ENCODE data around the gene OR2V2. TPM values are rescaled to one million over a fixed set of nuclear protein-coding genes. Genes with fewer than 3 reads are reported as not detected.
"Not testable (repeated sequence)": the region's sequence is repeated elsewhere in the genome, so short reads cannot be mapped to it uniquely, and the experiment has no call there.

OR2V2 gene
- polyA plus RNA-seq, 1 of the 3 experiments (the other 2 are of a cell fraction) = not detected

DNA sequence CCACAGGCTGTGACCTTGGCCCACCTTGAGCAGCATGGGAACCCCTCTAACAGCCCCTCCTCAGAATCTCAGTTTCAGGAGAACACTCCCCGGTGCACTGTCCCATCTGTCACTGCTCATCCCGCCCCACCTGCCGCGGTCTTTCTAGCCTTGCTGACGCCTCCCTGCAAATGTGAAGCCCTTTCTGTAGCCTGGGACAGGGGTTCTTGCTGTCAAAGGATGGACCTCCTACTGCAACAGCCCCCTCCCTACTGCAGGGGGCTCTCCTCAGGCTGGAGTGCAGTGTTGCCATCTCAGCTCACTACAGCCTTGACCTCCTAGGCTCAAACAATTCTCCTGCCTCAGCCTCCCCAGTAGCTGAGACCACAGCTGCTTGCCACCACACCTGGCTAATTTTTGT is 36.4 kb upstream of the OR2V2 start:
- H3K4me3 ChIP-seq (ENCODE audit: low read depth in 2 of 2, low read length in 1 of 2) = no peak overlapping the region
- H3K9me2 ChIP-seq = no peaks in the 10 kb centered on the region
- TF ChIP-seq RFX5 (IDR thresholded peaks at IDR 0.05; ENCODE audit: low read length) = no peak
- no peak for TF ChIP-seq JUND (IDR thresholded peaks at IDR 0.05)
- TF ChIP-seq FOXJ3 (CRISPR knock-in tag; IDR thresholded peaks at IDR 0.05) = no peak
- TF ChIP-seq POLR2AphosphoS5 (IDR thresholded peaks at IDR 0.05; ENCODE audit: low read depth, low read length) = no peak
- TF ChIP-seq YY1 (IDR thresholded peaks at IDR 0.05; ENCODE audit: low read depth) = no peak
- TF ChIP-seq, protein P1, sequence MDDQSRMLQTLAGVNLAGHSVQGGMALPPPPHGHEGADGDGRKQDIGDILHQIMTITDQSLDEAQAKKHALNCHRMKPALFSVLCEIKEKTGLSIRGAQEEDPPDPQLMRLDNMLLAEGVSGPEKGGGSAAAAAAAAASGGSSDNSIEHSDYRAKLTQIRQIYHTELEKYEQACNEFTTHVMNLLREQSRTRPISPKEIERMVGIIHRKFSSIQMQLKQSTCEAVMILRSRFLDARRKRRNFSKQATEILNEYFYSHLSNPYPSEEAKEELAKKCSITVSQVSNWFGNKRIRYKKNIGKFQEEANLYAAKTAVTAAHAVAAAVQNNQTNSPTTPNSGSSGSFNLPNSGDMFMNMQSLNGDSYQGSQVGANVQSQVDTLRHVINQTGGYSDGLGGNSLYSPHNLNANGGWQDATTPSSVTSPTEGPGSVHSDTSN (IDR thresholded peaks at IDR 0.05) = no peak
- no peak for TF ChIP-seq RCOR1 (IDR thresholded peaks at IDR 0.05; ENCODE audit: low read length)
- TF ChIP-seq RXRA (IDR thresholded peaks at IDR 0.05; ENCODE audit: borderline replicate concordance, low read depth) = no peak
- no peak for TF ChIP-seq NRF1 (IDR thresholded peaks at IDR 0.05; ENCODE audit: low read depth, low read length)
- no peak for TF ChIP-seq GATA2 (CRISPR knock-in tag; IDR thresholded peaks at IDR 0.05)
- TF ChIP-seq EP300 (IDR thresholded peaks at IDR 0.05; ENCODE audit: borderline replicate concordance in 1 of 2, low read depth in 1 of 2, low read length in 1 of 2) = no peak
- ChIA-PET CTCF (no interaction called here), POLR2A (no interaction called here)
- no peak overlapping the region for H3K27ac ChIP-seq (ENCODE audit: low read depth in 2 of 2, low read length in 1 of 2)
- no peak overlapping the region for H3K4me2 ChIP-seq
- no peak for DNase-seq
- H3F3A ChIP-seq (replicated peaks; ENCODE audit: insufficient read depth) = peaks cover 7% of the 10 kb centered on the region
- no peaks in the 10 kb centered on the region for H3K4me1 ChIP-seq (ENCODE audit: control insufficient read depth in 1 of 2, insufficient read depth in 2 of 2, low read depth in 1 of 2, low read length in 1 of 2)
- H3K27me3 ChIP-seq (ENCODE audit: insufficient read depth) = peaks cover 95% of the 10 kb centered on the region
- no peaks in the 10 kb centered on the region for H3K79me2 ChIP-seq (ENCODE audit: insufficient read depth)
- H2AFZ ChIP-seq (ENCODE audit: low read depth) = no peak overlapping the region
- H3K36me3 ChIP-seq (replicated peaks in 1 of 2; ENCODE audit: control insufficient read depth in 1 of 2, insufficient read depth in 2 of 2, low read length in 1 of 2) = no peaks in the 10 kb centered on the region
- H3K9ac ChIP-seq = no peak overlapping the region
- no peaks in the 10 kb centered on the region for H4K20me1 ChIP-seq (ENCODE audit: insufficient read depth)
- 35% methylated on average over 5 of the region's 5 CpGs for WGBS (ENCODE audit: low lambda C conversion rate)
- H3K9me3 ChIP-seq = no peaks in the 10 kb centered on the region

DNA sequence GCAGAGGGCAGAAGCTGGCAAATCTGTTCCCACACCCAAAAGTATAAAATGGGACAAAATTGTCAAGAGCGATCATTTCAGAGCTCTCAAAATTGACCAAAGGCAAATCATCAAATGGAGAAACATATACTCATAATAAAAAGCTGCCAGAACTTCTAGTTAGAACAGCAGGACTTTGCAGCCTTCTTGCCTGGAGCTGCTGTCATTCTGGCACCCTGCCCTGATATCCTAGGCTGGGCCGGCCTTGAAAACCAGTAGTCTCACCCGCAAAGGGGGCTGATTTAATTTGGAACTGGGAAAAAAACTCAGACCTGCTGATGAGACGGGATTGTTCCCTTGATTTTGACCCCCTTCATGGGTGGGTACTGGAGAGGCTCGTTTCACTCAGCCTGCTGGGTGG is 34.9 kb upstream of the OR2V2 start:
- no peak for DNase-seq
- no peak overlapping the region for H3K27ac ChIP-seq (ENCODE audit: low read depth in 2 of 2, low read length in 1 of 2)
- H4K20me1 ChIP-seq (ENCODE audit: insufficient read depth) = no peaks in the 10 kb centered on the region
- H3K4me2 ChIP-seq = no peak overlapping the region
- 7% methylated on average over 5 of the region's 5 CpGs for WGBS (ENCODE audit: low lambda C conversion rate)
- TF ChIP-seq JUND (IDR thresholded peaks at IDR 0.05) (no peak), FOXM1 (IDR thresholded peaks at IDR 0.05; ENCODE audit: low read depth) (no peak), YY1 (IDR thresholded peaks at IDR 0.05; ENCODE audit: low read depth) (no peak), MEF2A (IDR thresholded peaks at IDR 0.05; ENCODE audit: borderline replicate concordance, low read depth) (no peak), ELF1 (IDR thresholded peaks at IDR 0.05) (no peak), CHD2 (IDR thresholded peaks at IDR 0.05; ENCODE audit: low read length, partially characterized antibody) (no peak)
- TF ChIP-seq, protein P2, sequence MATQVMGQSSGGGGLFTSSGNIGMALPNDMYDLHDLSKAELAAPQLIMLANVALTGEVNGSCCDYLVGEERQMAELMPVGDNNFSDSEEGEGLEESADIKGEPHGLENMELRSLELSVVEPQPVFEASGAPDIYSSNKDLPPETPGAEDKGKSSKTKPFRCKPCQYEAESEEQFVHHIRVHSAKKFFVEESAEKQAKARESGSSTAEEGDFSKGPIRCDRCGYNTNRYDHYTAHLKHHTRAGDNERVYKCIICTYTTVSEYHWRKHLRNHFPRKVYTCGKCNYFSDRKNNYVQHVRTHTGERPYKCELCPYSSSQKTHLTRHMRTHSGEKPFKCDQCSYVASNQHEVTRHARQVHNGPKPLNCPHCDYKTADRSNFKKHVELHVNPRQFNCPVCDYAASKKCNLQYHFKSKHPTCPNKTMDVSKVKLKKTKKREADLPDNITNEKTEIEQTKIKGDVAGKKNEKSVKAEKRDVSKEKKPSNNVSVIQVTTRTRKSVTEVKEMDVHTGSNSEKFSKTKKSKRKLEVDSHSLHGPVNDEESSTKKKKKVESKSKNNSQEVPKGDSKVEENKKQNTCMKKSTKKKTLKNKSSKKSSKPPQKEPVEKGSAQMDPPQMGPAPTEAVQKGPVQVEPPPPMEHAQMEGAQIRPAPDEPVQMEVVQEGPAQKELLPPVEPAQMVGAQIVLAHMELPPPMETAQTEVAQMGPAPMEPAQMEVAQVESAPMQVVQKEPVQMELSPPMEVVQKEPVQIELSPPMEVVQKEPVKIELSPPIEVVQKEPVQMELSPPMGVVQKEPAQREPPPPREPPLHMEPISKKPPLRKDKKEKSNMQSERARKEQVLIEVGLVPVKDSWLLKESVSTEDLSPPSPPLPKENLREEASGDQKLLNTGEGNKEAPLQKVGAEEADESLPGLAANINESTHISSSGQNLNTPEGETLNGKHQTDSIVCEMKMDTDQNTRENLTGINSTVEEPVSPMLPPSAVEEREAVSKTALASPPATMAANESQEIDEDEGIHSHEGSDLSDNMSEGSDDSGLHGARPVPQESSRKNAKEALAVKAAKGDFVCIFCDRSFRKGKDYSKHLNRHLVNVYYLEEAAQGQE (IDR thresholded peaks at IDR 0.05; ENCODE audit: low read depth, low read length) = no peak
- TF ChIP-seq, protein P3, sequence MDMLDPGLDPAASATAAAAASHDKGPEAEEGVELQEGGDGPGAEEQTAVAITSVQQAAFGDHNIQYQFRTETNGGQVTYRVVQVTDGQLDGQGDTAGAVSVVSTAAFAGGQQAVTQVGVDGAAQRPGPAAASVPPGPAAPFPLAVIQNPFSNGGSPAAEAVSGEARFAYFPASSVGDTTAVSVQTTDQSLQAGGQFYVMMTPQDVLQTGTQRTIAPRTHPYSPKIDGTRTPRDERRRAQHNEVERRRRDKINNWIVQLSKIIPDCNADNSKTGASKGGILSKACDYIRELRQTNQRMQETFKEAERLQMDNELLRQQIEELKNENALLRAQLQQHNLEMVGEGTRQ (IDR thresholded peaks at IDR 0.05; ENCODE audit: borderline replicate concordance, low read depth, low read length) = no peak
- H3K36me3 ChIP-seq (replicated peaks in 1 of 2; ENCODE audit: control insufficient read depth in 1 of 2, insufficient read depth in 2 of 2, low read length in 1 of 2) = no peaks in the 10 kb centered on the region
- H3K9ac ChIP-seq = no peak overlapping the region
- H3K4me3 ChIP-seq (ENCODE audit: low read depth in 2 of 2, low read length in 1 of 2) = no peak overlapping the region
- no peaks in the 10 kb centered on the region for H3K9me2 ChIP-seq
- peaks cover 7% of the 10 kb centered on the region for H3F3A ChIP-seq (replicated peaks; ENCODE audit: insufficient read depth)
- no peaks in the 10 kb centered on the region for H3K79me2 ChIP-seq (ENCODE audit: insufficient read depth)
- no peaks in the 10 kb centered on the region for H3K9me3 ChIP-seq
- peaks cover 95% of the 10 kb centered on the region for H3K27me3 ChIP-seq (ENCODE audit: insufficient read depth)
- H2AFZ ChIP-seq (ENCODE audit: low read depth) = no peak overlapping the region
- CTCF ChIA-PET = interaction anchor here (0.6 kb wide), 1 partner anchor 31 kb away, joined by 4 read pairs; no protein-coding TSS in a partner anchor
- no peaks in the 10 kb centered on the region for H3K4me1 ChIP-seq (ENCODE audit: control insufficient read depth in 1 of 2, insufficient read depth in 2 of 2, low read depth in 1 of 2, low read length in 1 of 2)
- POLR2A ChIA-PET = no interaction called here

DNA sequence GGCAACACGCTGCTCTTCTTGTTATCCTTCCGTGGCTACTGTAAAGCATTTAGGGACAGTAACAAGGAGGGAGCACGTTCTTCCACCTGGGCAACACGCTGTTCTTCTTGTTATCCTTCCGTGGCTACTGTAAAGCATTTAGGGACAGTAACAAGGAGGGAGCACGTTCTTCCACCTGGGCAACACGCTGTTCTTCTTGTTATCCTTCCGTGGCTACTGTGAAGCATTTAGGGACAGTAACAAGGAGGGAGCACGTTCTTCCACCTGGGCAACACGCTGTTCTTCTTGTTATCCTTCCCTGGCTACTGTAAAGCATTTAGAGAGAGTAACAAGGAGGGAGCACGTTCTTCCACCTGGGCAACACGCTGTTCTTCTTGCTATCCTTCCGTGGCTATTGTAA is 33.8 kb upstream of the OR2V2 start:
- DNase-seq; H3F3A ChIP-seq (replicated peaks; ENCODE audit: insufficient read depth); H3K9ac ChIP-seq; CTCF ChIA-PET; H3K27ac ChIP-seq (ENCODE audit: low read depth in 2 of 2, low read length in 1 of 2); POLR2A ChIA-PET; H3K79me2 ChIP-seq (ENCODE audit: insufficient read depth); H2AFZ ChIP-seq (ENCODE audit: low read depth); H3K4me3 ChIP-seq (ENCODE audit: low read depth in 2 of 2, low read length in 1 of 2); H3K9me2 ChIP-seq; H4K20me1 ChIP-seq (ENCODE audit: insufficient read depth); H3K36me3 ChIP-seq (replicated peaks in 1 of 2; ENCODE audit: control insufficient read depth in 1 of 2, insufficient read depth in 2 of 2, low read length in 1 of 2); H3K9me3 ChIP-seq; H3K4me2 ChIP-seq; H3K4me1 ChIP-seq (ENCODE audit: control insufficient read depth in 1 of 2, insufficient read depth in 2 of 2, low read depth in 1 of 2, low read length in 1 of 2): not testable (repeated sequence)
- WGBS (ENCODE audit: low lambda C conversion rate) = 31% methylated on average over 9 of the region's 13 CpGs
- peaks cover 95% of the 10 kb centered on the region for H3K27me3 ChIP-seq (ENCODE audit: insufficient read depth)

Data from SK-N-SH (cell line).